Measurements from ENCODE around the gene PFKFB1.
"Not testable (repeated sequence)": the region's sequence is repeated elsewhere in the genome, so short reads cannot be mapped to it uniquely, and the experiment has no call there.

Gene PFKFB1

DNA sequence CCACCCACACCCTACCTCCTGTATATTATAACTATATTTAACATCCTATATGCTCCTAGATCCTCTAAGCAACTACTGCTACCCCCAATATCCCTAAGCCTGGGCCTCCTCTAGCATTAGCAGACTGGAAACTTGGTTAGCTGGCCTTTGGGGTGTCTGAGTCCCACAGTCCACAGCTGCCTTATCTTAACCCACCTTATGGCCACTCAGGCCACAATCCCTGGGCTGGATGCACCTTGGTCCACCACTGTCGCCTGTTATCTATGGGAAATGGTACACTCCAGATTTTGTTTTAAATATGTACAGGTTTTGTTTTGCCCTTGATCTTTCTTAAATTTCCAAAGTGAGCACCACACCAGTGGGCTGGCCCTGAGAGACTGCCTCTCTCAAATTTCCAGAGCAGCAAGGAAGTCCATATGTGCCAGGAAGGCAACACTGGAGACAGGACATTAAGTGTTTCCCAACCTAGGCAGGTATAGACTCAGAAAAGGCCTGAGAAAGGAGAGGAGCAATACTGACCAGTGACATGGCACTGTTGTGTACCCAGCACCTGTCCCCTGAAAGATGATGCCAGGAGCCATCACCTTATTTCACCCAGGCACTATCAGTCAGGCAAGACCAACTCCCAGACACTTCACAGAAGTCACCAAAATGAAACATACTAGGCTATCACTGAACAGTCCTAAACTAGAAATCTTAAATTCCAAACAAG, 921 bp downstream of the PFKFB1 start:
- no peak for DNase-seq (ENCODE audit: low spot score)

DNA sequence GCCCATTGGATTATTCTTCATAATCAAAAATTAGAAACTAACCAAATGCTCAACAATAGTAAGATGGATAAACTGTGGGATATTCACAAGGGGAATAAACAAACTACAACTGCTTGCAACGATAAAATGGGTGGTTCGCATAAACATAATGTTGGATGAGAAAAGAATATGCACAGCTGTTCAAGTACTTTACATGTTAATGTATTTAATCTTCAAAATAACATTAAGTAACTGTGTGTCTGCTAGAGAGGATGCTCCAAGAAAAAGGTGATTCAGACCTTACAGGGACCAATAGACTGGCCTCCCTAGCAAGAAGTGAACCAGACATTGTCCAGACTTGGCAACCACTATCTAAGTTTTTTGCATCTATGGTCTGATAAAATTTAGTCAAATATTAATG, 2.3 kb downstream of the PFKFB1 start:
- DNase-seq (ENCODE audit: low spot score) = no peak

- DNase-seq (ENCODE audit: low spot score) = not testable (repeated sequence)
These were observed 10.7 kb downstream of the PFKFB1 start for GRCh38 chrX:54983306-54983705.

DNA sequence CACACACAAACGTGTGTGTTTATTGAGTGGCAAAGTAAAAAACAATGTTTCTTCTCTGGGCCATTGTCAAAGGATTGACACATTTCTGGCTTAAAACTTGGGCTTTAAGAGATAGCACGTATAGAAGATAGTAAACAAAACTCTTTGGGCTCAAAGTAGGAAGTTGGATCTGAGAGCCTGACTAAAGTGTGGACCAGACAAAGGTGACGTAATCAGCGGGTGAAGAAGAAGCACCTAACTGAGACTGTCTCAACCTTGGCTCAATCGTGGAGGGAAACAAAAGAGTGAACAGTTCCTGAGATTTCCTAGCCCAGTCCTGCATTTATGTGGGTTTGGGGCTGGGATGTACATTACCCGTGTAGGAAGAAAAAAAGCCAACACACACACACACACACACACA, 13.7 kb downstream of the PFKFB1 start:
- DNase-seq (ENCODE audit: low spot score) = no peak

DNA sequence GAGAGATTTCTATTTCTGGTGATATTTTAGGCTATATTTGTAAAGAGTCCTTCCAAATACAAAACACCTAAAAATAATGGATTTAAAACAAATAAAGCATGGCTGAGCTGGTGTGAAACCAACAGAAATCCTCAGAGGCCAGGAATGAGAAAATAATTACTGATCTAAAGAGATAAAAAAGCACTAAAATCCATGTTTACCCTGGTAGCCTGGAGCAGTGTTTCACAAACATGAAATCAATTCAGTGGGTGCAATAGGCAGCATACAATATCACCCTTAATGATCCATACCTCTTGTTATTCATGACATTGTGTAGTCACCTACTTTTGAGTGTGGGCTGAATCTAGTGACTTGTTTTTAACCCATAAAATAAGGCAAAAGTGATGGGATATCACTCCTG, 14.6 kb downstream of the PFKFB1 start:
- DNase-seq (ENCODE audit: low spot score) = no peak

GRCh38 chrX:54978448-54978847, 15.5 kb downstream of the PFKFB1 start:
- DNase-seq (ENCODE audit: low spot score) = no peak

DNA sequence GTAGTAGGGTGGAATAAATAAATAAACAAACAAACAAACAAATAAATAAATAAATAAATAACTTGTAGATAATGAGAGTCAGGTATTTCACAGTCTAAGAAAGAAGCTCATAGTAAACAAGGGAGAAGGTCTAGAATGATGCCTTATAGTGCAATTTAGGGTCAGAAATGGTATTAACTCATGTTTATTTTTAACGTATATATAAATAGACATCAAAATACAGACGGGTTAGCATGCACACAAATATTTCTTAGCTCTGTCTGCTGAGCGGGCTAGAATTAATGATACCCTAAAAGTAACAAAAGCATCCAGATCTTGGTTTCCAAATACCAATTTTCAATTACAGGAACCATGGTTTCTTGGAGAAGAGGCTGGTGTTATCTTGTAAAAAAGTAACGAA, 16.6 kb downstream of the PFKFB1 start:
- DNase-seq (ENCODE audit: low spot score) = no peak

GRCh38 chrX:54964766-54965497, 29.1 kb downstream of the PFKFB1 start:
- no peak for DNase-seq (ENCODE audit: low spot score)

GRCh38 chrX:54961750-54962149, 32.2 kb downstream of the PFKFB1 start:
- no peak for DNase-seq (ENCODE audit: low spot score)

GRCh38 chrX:54950730-54951375, 43.1 kb downstream of the PFKFB1 start:
- DNase-seq (ENCODE audit: low spot score) = no peak

DNA sequence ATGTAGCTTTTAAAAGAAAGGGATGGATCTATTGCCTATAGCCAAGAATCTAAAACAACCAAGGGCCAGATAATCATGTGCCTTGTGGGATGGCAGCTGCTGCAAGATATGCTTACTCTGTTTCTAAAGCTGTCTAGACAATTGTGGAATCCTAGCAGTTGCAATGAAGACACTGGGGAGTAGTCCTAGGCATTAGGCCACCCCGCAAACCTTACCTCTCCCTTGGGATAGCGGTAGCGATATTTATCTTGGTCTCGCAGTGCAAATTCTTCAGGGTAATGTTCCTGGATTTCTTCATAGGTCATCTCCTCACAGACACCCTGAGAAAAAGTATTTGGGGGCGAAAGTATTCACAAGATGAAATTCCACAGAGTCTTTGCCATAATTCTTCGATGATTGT, 48.8 kb downstream of the PFKFB1 start:
- DNase-seq (ENCODE audit: low spot score) = no peak

- no peak for DNase-seq (ENCODE audit: low spot score)
These were observed 49.2 kb downstream of the PFKFB1 start for GRCh38 chrX:54944816-54945215.

- no peak for DNase-seq (ENCODE audit: low spot score)
These were observed 56.6 kb downstream of the PFKFB1 start for GRCh38 chrX:54937416-54937815.

DNA sequence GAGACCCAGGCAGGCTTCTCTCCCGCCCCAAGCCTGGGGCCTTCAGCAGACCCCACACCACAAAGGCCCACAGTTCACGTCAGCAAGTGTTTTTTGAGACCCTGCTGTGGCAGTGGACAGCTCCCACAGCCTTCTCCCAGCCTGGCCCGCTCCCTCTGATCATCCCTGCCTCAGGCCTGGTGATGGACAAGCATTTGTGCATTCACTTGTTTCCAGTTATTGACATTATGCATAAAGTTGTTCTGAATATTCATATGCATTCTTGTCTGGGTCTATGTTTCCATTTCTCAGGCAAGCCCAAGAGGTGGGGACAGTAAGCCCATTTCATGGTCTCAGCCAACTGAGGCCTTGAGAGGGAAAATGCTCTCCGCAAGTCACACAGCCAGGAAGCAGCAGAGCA, 58.7 kb downstream of the PFKFB1 start:
- no peak for DNase-seq (ENCODE audit: low spot score)

- DNase-seq (ENCODE audit: low spot score) = no peak
These were observed 59.1 kb downstream of the PFKFB1 start for GRCh38 chrX:54934890-54935289.

DNA sequence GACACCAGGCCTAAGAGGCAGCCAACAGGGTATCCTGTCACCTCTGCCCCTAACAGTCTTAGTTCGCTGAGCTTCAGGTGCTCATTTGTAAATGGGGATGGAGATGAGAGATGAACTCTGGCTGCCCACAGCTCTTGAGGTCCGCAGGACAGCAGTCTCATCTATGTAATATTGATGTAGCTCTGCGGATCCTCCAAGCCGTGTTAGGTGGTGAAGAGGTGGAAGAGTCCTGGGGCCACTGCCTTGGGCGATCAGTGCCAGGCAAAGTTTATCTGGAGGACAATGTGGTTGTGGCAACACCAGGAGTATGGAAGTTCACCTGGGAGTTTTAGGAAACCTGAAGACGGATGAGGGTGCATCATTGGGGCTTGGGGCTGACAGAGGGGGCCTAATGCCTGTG, 59.9 kb downstream of the PFKFB1 start:
- no peak for DNase-seq (ENCODE audit: low spot score)

DNA sequence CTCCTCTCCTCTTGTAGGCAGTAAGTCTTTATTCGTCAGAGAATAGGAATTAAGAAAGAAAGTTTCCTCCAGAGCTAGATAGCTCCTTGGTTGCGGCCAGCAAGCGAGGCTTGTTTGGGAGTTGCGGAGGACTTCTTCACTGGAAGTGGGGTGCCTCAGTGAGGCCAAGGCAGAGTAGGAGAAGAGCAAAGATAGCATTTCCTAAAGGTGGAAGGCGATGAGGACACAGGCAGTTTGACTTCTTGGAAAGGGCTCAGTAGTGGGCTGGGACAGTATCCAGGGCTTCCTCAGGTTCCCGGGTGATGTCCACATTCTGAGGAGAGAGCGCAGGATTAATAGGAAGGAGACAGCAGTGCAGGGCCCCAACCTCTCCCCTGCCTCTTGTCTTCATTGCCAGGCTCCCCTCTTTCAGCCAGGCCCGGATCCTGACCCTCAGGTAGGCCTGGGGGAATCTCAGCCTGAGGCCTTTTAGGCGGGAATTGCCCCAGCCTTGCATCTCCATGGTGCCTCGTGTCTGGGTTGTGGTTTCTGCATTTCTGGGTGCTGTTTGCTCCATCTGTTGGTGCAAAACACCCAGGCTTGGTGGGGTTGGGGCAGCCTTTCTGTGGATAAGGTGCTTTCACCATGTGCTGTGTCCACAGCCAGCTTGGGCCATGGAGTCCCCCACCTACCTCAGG, 60.7 kb downstream of the PFKFB1 start:
- no peak for DNase-seq (ENCODE audit: low spot score)

DNA sequence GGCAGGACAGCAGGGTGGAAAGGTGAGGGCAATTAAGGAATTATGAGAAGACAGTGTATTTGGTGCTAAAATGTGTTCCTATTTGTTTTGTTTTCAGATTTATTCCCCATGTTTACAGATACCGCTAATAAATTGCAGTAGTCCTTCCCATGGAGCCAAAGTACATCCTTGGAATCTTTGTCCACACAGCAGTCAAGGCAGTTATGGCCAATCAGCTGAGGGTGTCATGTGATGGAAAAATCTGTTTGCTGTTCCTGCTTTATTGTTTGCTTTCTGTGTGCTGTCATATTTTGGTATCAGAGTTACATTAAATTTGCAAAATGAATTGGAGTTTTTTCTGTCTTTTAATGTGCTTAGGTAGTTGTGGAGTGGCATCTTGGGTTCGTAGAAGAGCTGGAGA, 62.9 kb downstream of the PFKFB1 start:
- DNase-seq (ENCODE audit: low spot score) = no peak

DNA sequence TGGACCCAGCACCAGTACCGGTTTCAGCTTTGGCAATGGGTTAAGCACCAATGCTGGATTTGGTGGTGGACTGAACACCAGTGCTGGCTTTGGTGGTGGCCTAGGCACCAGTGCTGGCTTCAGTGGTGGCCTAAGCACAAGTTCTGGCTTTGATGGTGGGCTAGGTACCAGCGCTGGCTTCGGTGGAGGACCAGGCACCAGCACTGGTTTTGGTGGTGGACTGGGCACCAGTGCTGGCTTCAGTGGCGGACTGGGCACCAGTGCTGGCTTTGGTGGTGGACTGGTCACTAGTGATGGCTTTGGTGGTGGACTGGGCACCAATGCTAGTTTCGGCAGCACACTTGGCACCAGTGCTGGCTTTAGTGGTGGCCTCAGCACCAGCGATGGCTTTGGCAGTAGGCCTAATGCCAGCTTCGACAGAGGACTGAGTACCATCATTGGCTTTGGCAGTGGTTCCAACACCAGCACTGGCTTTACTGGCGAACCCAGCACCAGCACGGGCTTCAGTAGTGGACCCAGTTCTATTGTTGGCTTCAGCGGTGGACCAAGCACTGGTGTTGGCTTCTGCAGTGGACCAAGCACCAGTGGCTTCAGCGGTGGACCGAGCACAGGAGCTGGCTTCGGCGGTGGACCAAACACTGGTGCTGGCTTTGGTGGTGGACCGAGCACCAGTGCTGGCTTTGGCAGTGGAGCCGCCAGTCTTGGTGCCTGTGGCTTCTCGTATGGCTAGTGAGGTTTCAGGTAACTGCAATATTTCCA, 63.5 kb downstream of the PFKFB1 start:
- no peak for DNase-seq (ENCODE audit: low spot score)

DNA sequence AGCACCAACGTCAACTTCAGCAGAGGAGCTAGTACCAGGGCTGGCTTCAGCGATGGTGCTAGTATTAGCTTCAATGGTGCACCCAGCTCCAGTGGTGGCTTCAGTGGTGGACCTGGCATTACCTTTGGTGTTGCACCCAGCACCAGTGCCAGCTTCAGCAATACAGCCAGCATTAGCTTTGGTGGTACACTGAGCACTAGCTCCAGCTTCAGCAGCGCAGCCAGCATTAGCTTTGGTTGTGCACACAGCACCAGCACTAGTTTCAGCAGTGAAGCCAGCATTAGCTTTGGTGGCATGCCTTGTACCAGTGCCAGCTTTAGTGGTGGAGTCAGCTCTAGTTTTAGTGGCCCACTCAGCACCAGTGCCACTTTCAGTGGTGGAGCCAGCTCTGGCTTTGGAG, 65.1 kb downstream of the PFKFB1 start:
- no peak for DNase-seq (ENCODE audit: low spot score)

DNA sequence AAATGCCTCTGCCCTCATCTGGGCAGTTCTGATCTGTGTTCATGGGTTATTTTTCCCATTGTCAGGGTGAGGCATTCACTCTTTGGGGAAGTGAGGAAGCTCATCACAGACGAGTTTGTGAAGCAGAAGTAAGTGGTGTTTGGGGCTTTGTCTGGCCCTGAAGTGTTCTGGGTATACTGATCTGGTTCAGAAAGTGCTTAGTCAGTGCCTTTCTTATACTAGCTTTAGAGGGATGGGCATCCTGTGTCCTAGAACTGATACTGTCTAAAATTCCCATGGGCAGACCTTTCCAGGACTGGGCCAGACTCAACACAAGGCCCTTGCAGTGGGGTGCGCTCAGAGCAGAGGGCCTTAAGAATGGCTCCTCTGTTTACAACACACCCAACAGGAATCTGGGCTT, 67.0 kb downstream of the PFKFB1 start:
- DNase-seq (ENCODE audit: low spot score) = no peak

DNA sequence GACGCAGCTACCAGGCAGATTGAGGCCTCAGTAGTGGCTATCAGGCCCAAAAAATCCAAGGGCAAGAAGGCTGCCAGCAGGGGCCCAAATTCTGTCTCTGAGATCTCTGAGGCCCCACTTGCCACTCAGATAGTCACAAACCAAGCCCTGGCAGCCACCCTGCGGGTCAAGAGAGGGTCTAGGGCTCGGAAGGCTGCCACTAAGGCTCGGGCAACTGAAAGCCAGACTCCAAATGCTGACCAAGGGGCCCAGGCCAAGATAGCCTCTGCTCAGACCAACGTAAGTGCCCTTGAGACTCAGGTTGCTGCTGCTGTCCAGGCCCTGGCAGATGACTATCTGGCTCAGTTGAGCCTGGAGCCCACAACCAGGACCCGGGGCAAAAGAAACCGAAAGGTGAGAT, 70.6 kb downstream of the PFKFB1 start:
- no peak for DNase-seq (ENCODE audit: low spot score)

All from NAMALWA (cell line).